GM21529 (cell line): ENCODE results near the gene RPL26.

Experiments used
- ATAC-seq: cut with Tn5 transposase; IDR thresholded peaks from one replicate; pipeline ENCODE4 v1.9.1; 2021; ENCODE audit not compliant: unreplicated experiment

RPL26 gene

GRCh38 chr17:8332128-8332527 is 50.9 kb downstream of the RPL26 start:
- no peak for ATAC-seq
